H1 (cell line): ENCODE results near the gene RND2. TPM values are rescaled to one million over a fixed set of nuclear protein-coding genes. Genes with fewer than 3 reads are reported as not detected.

Source experiments
- CTCF ChIA-PET: fragments of 300-600 bp; sonication (Branson Sonifier 250); formaldehyde crosslinking; loops from one replicate; lab custom pipeline; 2021; ENCODE audit not compliant: partially characterized antibody; lab: Charles Lee
- POLR2A ChIA-PET: fragments of 300-600 bp; sonication (Branson Sonifier 250); formaldehyde crosslinking; loops from one replicate; lab custom pipeline; 2021; ENCODE audit warnings: inconsistent platforms; ENCODE audit not compliant: partially characterized antibody; lab: Charles Lee
- DNase-seq, 2 experiments: peaks; one replicate each; pipeline versions ENCODE4 v3.0.0 to v3.0.0-alpha.2; 2010 to 2022; ENCODE audit warnings: low spot score in 2 of 2, low read depth in 1 of 2, mixed read lengths in 1 of 2
- FAIRE-seq: peaks from 2 replicates; lab custom pipeline; 2011; peaks lifted over from hg19 to GRCh38; lab: Jason Lieb, UNC
- H2AFZ ChIP-seq: 2 replicates; pipeline ENCODE4 v1.8.1; 2012; ENCODE audit warnings: low read length, inconsistent platforms
- H2AK5ac ChIP-seq: 2 replicates; pipeline ENCODE4 v1.6.1; 2013; ENCODE audit warnings: low read depth, low read length
- H2BK120ac ChIP-seq: replicated peaks from 2 replicates; pipeline ENCODE3; 2013; ENCODE audit warnings: low read depth, low read length, inconsistent platforms
- H2BK12ac ChIP-seq: 2 replicates; pipeline ENCODE4 v1.6.1; 2013; ENCODE audit warnings: low read depth, low read length
- H2BK15ac ChIP-seq: 2 replicates; pipeline ENCODE4 v1.6.1; 2013; ENCODE audit warnings: low read length
- H2BK20ac ChIP-seq: 2 replicates; pipeline ENCODE4 v1.6.1; 2013; ENCODE audit warnings: low read length
- H2BK5ac ChIP-seq: 2 replicates; pipeline ENCODE4 v1.6.1; 2013; ENCODE audit warnings: low read depth, low read length
- H3K14ac ChIP-seq: 2 replicates; pipeline ENCODE4 v1.6.1; 2013; ENCODE audit warnings: inconsistent platforms; ENCODE audit not compliant: insufficient read length
- H3K18ac ChIP-seq: 2 replicates; pipeline ENCODE4 v1.6.1; 2013; ENCODE audit warnings: low read length; ENCODE audit errors: extremely low read depth
- H3K23ac ChIP-seq: 2 replicates; pipeline ENCODE4 v1.6.1; 2013; ENCODE audit warnings: inconsistent platforms; ENCODE audit not compliant: insufficient read length
- H3K23me2 ChIP-seq: 2 replicates; pipeline ENCODE4 v1.6.1; 2013; ENCODE audit warnings: low read depth, low read length
- H3K27ac ChIP-seq: 2 replicates; pipeline ENCODE4 v1.6.1; 2011; ENCODE audit warnings: low read depth, low read length, inconsistent platforms
- H3K27me3 ChIP-seq, 4 experiments: replicated peaks in 1 of 4; 1 replicate in 1 of 4; 2 replicates in 3 of 4; pipeline versions ENCODE4 v1.6.1 to v1.8.1; 2011 to 2013; ENCODE audit warnings: low read length in 3 of 4, mild to moderate bottlenecking in 3 of 4, inconsistent platforms in 2 of 4, mixed read lengths in 2 of 4, moderate library complexity in 1 of 4; ENCODE audit not compliant: control insufficient read depth in 3 of 4, insufficient read depth in 3 of 4; ENCODE audit errors: extremely low read depth in 1 of 4
- H3K36me3 ChIP-seq, 4 experiments: 2 replicates each; pipeline versions ENCODE4 v1.6.1 to v1.8.1; 2011 to 2013; ENCODE audit warnings: mild to moderate bottlenecking in 4 of 4, low read length in 3 of 4, moderate library complexity in 2 of 4, control low read depth in 1 of 4, inconsistent platforms in 1 of 4; ENCODE audit not compliant: insufficient read depth in 4 of 4, control insufficient read depth in 2 of 4
- H3K4ac ChIP-seq: replicated peaks from 2 replicates; pipeline ENCODE3; 2013; ENCODE audit warnings: low read length, low read depth, mixed read lengths, inconsistent platforms; ENCODE audit not compliant: insufficient read length
- H3K4me1 ChIP-seq, 4 experiments: replicated peaks in 1 of 4; 1 replicate in 1 of 4; 2 replicates in 3 of 4; pipeline versions ENCODE4 v1.6.1 to v1.8.1; 2011 to 2013; ENCODE audit warnings: low read length in 3 of 4, inconsistent platforms in 2 of 4, mixed read lengths in 1 of 4; ENCODE audit not compliant: insufficient read depth in 4 of 4, control insufficient read depth in 3 of 4
- H3K4me2 ChIP-seq, 2 experiments: 2 replicates each; pipeline versions ENCODE4 v1.6.1 to v1.8.1; 2011 to 2013; ENCODE audit warnings: low read depth in 2 of 2, low read length in 2 of 2, control low read depth in 1 of 2, inconsistent platforms in 1 of 2, mild to moderate bottlenecking in 1 of 2; ENCODE audit not compliant: insufficient read depth in 1 of 2
- H3K4me3 ChIP-seq, 4 experiments: fragments of 200-600, 300-600 bp in 1 of 4; sonication (generic), shearing (Covaris generic), sonication (Bioruptor Twin) in 1 of 4; 2 replicates each; pipeline versions ENCODE4 v1.5.1 to v1.8.1; 2011 to 2016; ENCODE audit warnings: low read length in 4 of 4, low read depth in 3 of 4, control low read depth in 2 of 4, inconsistent platforms in 2 of 4, mild to moderate bottlenecking in 2 of 4, mixed read lengths in 1 of 4, moderate library complexity in 1 of 4; ENCODE audit not compliant: insufficient read depth in 2 of 4; ENCODE audit errors: extremely low read depth in 1 of 4
- H3K56ac ChIP-seq: replicated peaks from 2 replicates; pipeline ENCODE3; 2013; ENCODE audit warnings: low read depth, mild to moderate bottlenecking, mixed read lengths, low read length, inconsistent platforms; ENCODE audit not compliant: insufficient read length
- H3K79me1 ChIP-seq: 2 replicates; pipeline ENCODE4 v1.6.1; 2013; ENCODE audit warnings: low read depth, low read length, control low read depth
- H3K79me2 ChIP-seq, 2 experiments: 2 replicates each; pipeline versions ENCODE4 v1.6.1 to v1.8.1; 2012 to 2013; ENCODE audit warnings: low read length in 2 of 2, mild to moderate bottlenecking in 2 of 2, inconsistent platforms in 1 of 2; ENCODE audit not compliant: insufficient read depth in 2 of 2, control insufficient read depth in 1 of 2
- H3K9ac ChIP-seq, 4 experiments: replicated peaks in 1 of 4; 1 replicate in 1 of 4; 2 replicates in 3 of 4; pipeline versions ENCODE4 v1.6.1 to v1.8.1; 2011 to 2013; ENCODE audit warnings: low read depth in 3 of 4, low read length in 3 of 4, control low read depth in 2 of 4, mild to moderate bottlenecking in 2 of 4, moderate library complexity in 2 of 4, inconsistent platforms in 1 of 4; ENCODE audit errors: extremely low read depth in 1 of 4
- H3K9me3 ChIP-seq, 2 experiments: 2 replicates each; pipeline versions ENCODE4 v1.6.1 to v1.8.1; 2012 to 2013; ENCODE audit warnings: mild to moderate bottlenecking in 2 of 2, moderate library complexity in 2 of 2, control low read depth in 1 of 2, inconsistent platforms in 1 of 2, low read depth in 1 of 2, low read length in 1 of 2, mixed read lengths in 1 of 2; ENCODE audit not compliant: insufficient read depth in 2 of 2
- H4K20me1 ChIP-seq, 2 experiments: replicated peaks in 1 of 2; 2 replicates each; pipeline versions ENCODE3 to v1.8.1; 2011 to 2013; ENCODE audit warnings: inconsistent platforms in 2 of 2, low read length in 2 of 2, mild to moderate bottlenecking in 1 of 2; ENCODE audit not compliant: insufficient read depth in 2 of 2, control insufficient read depth in 1 of 2
- H4K5ac ChIP-seq: 2 replicates; pipeline ENCODE4 v1.6.1; 2013; ENCODE audit warnings: low read length, low read depth, mixed read lengths, inconsistent platforms; ENCODE audit not compliant: insufficient read length
- H4K8ac ChIP-seq: 2 replicates; pipeline ENCODE4 v1.8.0; 2013; ENCODE audit warnings: mild to moderate bottlenecking, moderate library complexity, low read length, inconsistent platforms; ENCODE audit not compliant: insufficient read depth; ENCODE audit errors: extremely low read depth
- H4K91ac ChIP-seq: replicated peaks from 2 replicates; pipeline ENCODE3; 2013; ENCODE audit warnings: low read length, mixed read lengths, inconsistent platforms; ENCODE audit not compliant: insufficient read length
- ASH2L ChIP-seq: fragments of 200-600, 300-600 bp; sonication (generic); IDR thresholded peaks from one replicate; pipeline ENCODE4 v1.7.1; 2017; ENCODE audit warnings: low read length
- ATF2 ChIP-seq: IDR thresholded peaks from 2 replicates; pipeline ENCODE4 v1.6.1; 2012; ENCODE audit warnings: low read length, inconsistent platforms
- BCL11A ChIP-seq, 2 experiments: IDR thresholded peaks; one replicate each; pipeline ENCODE4 v1.6.1; 2011; ENCODE audit warnings: low read depth in 2 of 2, low read length in 2 of 2, mild to moderate bottlenecking in 2 of 2
- CEBPB ChIP-seq: IDR thresholded peaks from 2 replicates; pipeline ENCODE4 v1.6.1; 2012; ENCODE audit warnings: low read depth, low read length
- JUND ChIP-seq: IDR thresholded peaks from 2 replicates; pipeline ENCODE4 v1.6.1; 2011; ENCODE audit warnings: mild to moderate bottlenecking, improper control_type of control experiment, low read length
- RBBP5 ChIP-seq: IDR thresholded peaks from 2 replicates; pipeline ENCODE4 v1.7.1; 2012; ENCODE audit warnings: low read depth, mild to moderate bottlenecking, inconsistent platforms, low read length, moderate library complexity, borderline replicate concordance
- SP1 ChIP-seq: IDR thresholded peaks from 2 replicates; pipeline ENCODE4 v1.6.1; 2011; ENCODE audit warnings: low read depth, low read length
- SP2 ChIP-seq: IDR thresholded peaks from 2 replicates; pipeline ENCODE4 v1.6.1; 2012; ENCODE audit warnings: mild to moderate bottlenecking, low read length, inconsistent platforms
- WGBS, 2 experiments: shearing (Covaris generic) in 1 of 2; methylation state at CpG; one replicate each; pipeline versions ENCODE4 v1.1.6 to v1.1.7; 2013 to 2015; ENCODE audit warnings: low lambda C conversion rate in 2 of 2, mixed read lengths in 2 of 2, inconsistent platforms in 1 of 2, low coverage in 1 of 2, missing lambda C conversion rate in 1 of 2; ENCODE audit not compliant: insufficient replicate concordance in 2 of 2, insufficient coverage in 1 of 2, insufficient read length in 1 of 2; ENCODE audit errors: extremely low coverage in 1 of 2, missing lambda C conversion rate in 1 of 2; 5-methylcytosine and 5-hydroxymethylcytosine counted together
- polyA plus RNA-seq, 7 experiments: library from polyadenylated mRNA; depleted of rRNA in 3 of 7; stranded (reverse) in 5 of 7; unstranded in 2 of 7; fragments of >200 nt in 5 of 7; fragments of 200-250 nt in 2 of 7; gene quantifications; 1 replicate in 5 of 7; 2 replicates in 1 of 7; 4 replicates in 1 of 7; pipeline versions ENCODE4 v1.2.1 to v1.2.3, GENCODE V29; 2011 to 2013; ENCODE audit warnings: missing spikeins in 2 of 7, mixed read lengths in 2 of 7
- total RNA-seq: library from RNA; stranded (reverse); fragmentation: NEBNext Ultra II Directional; extraction: Animal tissue kit (Norgen Biotek cat#: 25700); gene quantifications from 2 replicates; pipeline ENCODE4 v1.2.1, GENCODE V29; 2021

RND2 gene
- total and polyA plus RNA-seq, 2 of the 8 experiments (the other 6 are each of a cell fraction or from before 2014, with no cell fraction given) = 51.3 to 61.4 TPM

GRCh38 chr17:43033948-43034881, 9.2 kb downstream of the RND2 start:
- peak overlapping the region; percentile 68; the same call in 1 of the 2 replicates for H4K8ac ChIP-seq
- peak overlapping the region; percentile 13; the same call in 1 of the 2 replicates for H2BK15ac ChIP-seq
- H3K4me1 ChIP-seq = peaks cover 14 to 30% (median 25%) of the 10 kb centered on the region in 4 experiments
- 33% methylated on average over 12 of the region's 12 CpGs; no CpG with 5 or more reads in 1 of the 2 experiments for WGBS, 2 experiments
- no peak for FAIRE-seq
- no peaks in the 10 kb centered on the region for H3K27me3 ChIP-seq
- peak overlapping the region; percentile 64 to 82 for H3K4me2 ChIP-seq
- H3K9me3 ChIP-seq = no peaks in the 10 kb centered on the region
- POLR2A ChIA-PET = interaction anchor here (0.8 to 3.4 kb wide), 12 partner anchors 9 to 281 kb away, joined by 3 to 12 read pairs (median 4); partner anchors contain the start of genes BRCA1, RPL27 and VAT1
- H3K36me3 ChIP-seq = peaks cover 0 to 5% (median 0%) of the 10 kb centered on the region in 4 experiments; a peak in 1 of 8 replicates
- H3K14ac ChIP-seq = no peak overlapping the region
- H3K56ac ChIP-seq = no peak overlapping the region
- no peak overlapping the region for H2AK5ac ChIP-seq
- CTCF ChIA-PET = interaction anchor here (0.5 to 5.0 kb wide), 10 partner anchors 8 to 330 kb away, joined by 3 to 26 read pairs (median 4); partner anchors contain the start of genes RND2 and RPL27
- peak overlapping the region; percentile 26 for H2BK120ac ChIP-seq
- H4K20me1 ChIP-seq = no peaks in the 10 kb centered on the region
- H2BK5ac ChIP-seq = peak overlapping the region; percentile 50; the same call in 1 of the 2 replicates
- H4K5ac ChIP-seq = peak overlapping the region; percentile 90
- H3K18ac ChIP-seq = peak overlapping the region; percentile 72
- no peaks in the 10 kb centered on the region for H3K79me2 ChIP-seq
- H3K27ac ChIP-seq = peak overlapping the region; percentile 64
- peak overlapping the region; percentile 22 for H3K23ac ChIP-seq
- 0 out of 2 replicates have a peak overlapping the region, but pooled peaks have one; percentile 15 for H2AFZ ChIP-seq
- peak overlapping the region in 3 of 4 experiments; percentile 6 to 48 (median 14); a peak in 4 of 8 replicates for H3K4me3 ChIP-seq
- H3K9ac ChIP-seq = peak overlapping the region in 1 of 4 experiments; percentile 48; a peak in 3 of 7 replicates
- H2BK12ac ChIP-seq = peak overlapping the region; percentile 40; the same call in 1 of the 2 replicates
- peaks cover 2% of the 10 kb centered on the region; the same call in 1 of the 2 replicates for H3K23me2 ChIP-seq
- H3K4ac ChIP-seq = peak overlapping the region; percentile 59
- H3K79me1 ChIP-seq = no peaks in the 10 kb centered on the region
- peak overlapping the region; percentile 88 for H2BK20ac ChIP-seq
- DNase-seq = no peak
- peak overlapping the region; percentile 78 for H4K91ac ChIP-seq
- no peak for TF ChIP-seq BCL11A (IDR thresholded peaks at IDR 0.05; ENCODE audit: low read depth in 2 of 2, low read length in 2 of 2)
- peak; percentile 80 for TF ChIP-seq ASH2L
- TF ChIP-seq RBBP5 = peak; percentile 64; the same call in 1 of the 2 replicates
- TF ChIP-seq CEBPB = no peak
- no peak for TF ChIP-seq JUND
- no peak for TF ChIP-seq SP2
- TF ChIP-seq SP1 = peak; percentile 40; the same call in 1 of the 2 replicates
- no peak for TF ChIP-seq ATF2
